GM18909 (cell line): ENCODE measurements around the gene PRR12.
A peak's percentile ranks its signal among the peaks of the same experiment; 100 is the strongest.

Experiments
- ATAC-seq: cut with Tn5 transposase; IDR thresholded peaks from one replicate; pipeline ENCODE4 v1.9.1; 2021; ENCODE audit warnings: mild to moderate bottlenecking; ENCODE audit not compliant: unreplicated experiment, poor library complexity

The PRR12 gene

DNA sequence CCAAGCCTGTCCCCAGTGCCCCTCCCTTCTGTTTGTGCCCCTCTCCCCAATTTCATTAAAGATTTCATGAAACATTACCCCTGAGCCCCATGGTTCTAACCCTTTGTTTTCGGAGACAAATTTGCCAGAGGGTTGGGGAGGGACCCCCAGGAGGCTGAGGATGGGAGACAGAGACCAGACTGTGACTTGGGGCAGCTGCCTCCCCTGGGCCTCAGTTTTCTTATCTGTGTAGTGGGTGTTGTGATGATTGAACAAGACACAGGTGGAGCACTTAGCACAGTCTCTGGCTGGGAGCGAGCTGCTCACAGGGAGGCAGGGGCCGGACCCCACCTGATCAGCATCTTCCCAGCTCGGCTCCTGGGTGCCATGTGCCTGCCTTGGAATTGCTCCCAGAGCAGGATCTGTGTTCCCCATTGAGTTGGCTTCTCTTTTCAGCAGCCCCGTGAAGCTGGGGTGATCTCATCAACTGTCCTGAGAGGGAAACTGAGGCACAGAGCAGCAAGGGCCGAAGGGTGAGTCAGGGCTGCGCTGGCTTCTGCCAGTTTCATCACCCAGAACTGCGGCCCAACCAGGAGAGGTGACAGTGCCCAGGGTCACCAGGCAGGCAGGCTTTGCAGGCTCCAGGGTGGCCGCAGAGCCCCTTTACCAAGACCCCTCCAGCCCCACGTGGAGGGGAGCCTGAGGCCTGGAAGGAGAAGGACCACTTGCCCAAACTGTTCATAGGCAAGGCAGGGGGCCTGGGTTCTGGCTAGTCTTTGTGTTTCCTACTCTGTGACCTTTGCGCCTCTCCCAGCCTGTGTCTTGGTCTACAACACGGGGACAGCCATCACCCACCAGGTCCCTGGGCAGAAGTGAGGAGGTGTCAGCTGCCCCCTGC is 67.8 kb downstream of the PRR12 start:
- no peak for ATAC-seq

DNA sequence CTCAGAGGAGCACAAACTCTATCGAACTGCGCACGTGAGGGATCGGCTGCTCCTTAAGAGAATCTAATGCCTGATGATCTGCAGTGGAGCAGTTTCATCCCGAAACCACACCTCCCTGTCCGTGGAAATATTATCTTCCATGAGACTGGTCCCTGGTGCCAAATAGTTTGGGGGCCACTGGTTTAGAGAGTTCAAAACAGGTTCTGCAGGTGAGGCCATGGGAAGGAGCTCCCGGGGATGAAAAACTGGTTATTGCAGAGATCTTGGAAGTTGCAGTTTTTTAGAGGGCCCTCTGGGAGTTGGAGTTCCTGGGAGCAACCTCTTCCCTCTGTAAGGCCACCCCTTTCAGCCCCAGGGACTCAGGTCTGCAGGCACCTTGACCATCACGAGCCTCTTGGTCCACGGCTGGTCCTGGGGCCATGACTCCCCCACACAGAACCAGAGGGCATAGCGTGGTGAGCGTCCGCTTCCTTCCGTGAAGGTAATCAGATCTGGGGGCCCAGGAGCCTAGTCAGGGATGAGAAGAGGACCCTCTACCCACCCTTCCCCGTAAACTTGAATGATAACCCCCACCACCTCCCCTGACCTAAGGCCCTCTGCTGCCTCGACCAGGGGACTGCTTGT is 69.5 kb downstream of the PRR12 start:
- no peak for ATAC-seq

DNA sequence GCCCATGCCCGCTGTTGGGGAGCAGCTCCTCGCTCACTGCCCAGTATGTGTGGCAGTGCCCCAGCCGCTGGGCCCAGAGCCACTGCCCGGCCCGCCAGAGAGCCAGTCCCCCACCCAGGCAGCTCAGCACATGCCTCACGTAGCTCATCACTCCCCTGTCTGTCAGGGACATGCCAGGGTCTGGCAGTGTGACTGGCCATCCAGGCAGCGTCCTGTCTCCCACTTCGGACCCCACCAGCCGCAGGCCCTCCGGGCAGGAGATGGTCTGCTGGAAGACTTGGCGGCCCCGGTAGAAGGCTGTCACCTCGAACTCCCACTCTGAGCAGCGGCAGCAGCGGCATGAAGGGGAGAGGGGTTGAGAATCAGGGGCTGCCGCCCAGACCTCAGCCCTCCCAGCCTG is 71.0 kb downstream of the PRR12 start:
- no peak for ATAC-seq

DNA sequence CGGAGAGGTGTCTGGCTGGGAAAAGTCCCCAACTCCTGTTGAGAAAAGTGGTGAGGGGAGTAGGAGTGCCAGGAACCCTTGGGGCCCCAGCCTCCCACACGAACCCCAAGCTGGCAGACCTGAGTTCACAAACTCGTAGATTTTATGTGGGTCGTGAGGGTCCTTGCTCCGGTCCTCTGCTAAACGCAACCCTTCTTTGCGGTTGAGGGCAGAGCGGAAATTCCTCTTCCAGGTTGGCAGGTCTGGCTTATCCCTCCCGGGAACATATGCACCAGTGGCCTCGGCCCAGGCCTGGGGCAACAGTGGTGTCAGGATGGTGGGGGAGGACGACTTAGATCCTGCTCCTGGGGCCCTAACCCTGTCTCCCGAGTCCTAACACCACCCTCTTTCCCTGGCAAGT is 72.2 kb downstream of the PRR12 start:
- no peak for ATAC-seq

DNA sequence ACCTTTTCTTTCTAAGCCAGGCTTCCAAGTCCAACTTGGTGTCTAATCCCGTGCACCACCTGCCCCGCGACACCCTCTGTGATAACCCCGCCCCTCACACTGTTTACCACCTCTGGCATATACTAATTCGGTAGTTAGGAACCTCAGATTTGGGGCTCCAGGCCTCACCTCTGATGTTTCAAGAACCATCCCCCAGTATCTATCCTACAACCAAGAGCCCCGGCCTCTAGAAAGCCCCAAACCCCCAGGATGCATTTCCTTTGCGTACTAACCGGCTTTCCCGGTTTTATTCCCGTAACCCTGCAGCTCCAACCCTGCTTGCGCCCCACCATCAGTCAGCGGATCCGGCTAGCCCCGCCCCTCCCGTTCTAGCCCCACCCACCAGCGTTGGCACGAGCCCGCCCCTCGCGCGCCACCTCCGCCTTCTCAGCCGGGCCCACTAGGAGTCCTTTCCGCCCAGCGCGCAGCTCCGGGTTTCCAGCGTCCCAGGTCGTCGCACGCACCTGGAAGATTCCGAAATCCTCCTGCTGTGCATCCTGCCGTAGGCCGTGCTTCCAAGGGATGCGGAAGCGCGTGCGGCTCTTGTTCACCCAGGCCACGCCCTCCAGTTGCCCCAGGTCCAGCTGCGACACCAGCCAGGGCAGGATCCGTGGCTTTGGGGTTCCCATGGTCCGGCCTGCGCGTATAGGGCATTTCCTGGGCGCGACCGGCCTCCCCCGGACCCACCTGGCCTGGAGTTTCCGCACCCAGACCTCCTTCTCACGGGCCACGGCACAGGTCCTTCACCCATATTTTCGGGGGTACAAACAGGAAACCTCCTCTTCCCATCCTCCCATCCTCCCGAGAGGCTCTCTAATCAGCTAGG is 73.4 kb downstream of the PRR12 start:
- ATAC-seq, result no peak

DNA sequence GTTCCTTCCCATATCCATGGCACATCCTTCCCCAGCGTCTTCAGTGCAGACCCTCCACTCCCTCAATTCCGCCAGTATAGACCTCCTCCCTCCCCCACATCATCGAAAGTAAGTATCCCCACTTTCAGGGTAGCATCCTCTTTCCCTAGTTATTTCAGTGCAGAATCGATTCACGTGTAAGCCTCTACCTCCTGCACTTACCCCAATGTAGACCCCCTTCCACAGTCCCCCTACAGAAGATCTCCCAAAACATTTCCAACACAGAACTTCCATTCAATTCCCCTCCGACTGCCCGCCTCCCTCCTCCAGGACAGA is 74.0 kb downstream of the PRR12 start:
- ATAC-seq, result no peak

DNA sequence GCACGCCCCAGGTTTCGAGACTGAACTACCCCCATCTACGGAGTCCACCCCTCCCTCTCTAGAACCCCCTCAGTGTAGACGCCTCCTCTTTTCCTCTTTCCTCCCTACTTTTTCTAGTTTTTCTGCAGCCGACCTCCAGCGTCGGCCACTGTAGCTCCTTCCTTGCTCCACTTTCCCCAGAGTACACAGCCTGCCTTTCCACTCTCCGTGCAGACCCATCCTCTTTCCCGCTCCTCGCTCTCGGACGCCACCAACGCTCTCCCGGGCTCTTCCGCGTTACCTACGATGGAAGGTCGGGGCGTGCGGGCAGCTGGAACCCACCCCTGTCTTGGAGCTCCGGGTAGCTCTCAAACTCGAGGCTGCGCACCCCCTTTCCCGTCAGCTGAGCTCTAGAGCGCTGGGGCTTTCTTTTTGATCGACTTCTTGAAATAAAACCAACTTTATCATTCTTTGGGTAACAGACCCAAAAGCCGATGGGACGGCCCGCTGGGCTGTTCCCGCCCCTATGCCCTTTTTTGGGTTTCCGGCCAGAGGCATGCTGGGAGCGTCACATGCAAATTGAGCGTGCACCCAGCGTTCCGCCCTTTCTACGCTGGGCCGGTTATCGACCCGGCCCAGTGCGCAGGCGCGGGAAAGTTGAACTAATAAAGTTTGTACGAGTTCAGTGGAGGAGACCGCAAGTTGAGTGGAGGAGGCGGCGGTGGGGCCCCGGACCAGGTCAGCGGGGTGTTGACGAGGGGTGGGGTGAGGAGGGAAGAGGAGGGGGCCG is 74.6 kb downstream of the PRR12 start, which contains the start of the genes BCL2L12 and IRF3:
BCL2L12 (plus strand) TSS at position 583 of the 769 bp plus-strand sequence. CDS start 760 bp downstream, outside the sequence.
IRF3 (minus strand) TSS at position 507 of the 769 bp plus-strand sequence. CDS start 1,019 bp downstream, outside the sequence.
- peak; percentile 88 for ATAC-seq

DNA sequence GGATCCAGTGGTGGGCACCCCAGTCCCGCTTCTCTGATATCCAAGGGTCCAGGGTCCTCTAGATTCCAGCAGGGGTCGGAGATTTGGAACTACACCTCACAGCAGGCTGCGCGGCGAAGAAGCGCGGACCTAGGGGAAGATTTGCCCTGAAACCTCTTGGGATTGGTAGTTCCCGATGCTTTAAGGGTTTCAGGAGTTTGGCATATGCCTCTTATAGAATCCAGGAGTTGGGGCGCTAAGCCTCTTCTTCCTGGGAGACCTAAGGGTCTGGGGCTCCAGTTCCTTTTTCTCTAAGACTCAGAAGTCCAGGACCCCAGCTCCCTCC is 75.1 kb downstream of the PRR12 start:
- ATAC-seq, result no peak

DNA sequence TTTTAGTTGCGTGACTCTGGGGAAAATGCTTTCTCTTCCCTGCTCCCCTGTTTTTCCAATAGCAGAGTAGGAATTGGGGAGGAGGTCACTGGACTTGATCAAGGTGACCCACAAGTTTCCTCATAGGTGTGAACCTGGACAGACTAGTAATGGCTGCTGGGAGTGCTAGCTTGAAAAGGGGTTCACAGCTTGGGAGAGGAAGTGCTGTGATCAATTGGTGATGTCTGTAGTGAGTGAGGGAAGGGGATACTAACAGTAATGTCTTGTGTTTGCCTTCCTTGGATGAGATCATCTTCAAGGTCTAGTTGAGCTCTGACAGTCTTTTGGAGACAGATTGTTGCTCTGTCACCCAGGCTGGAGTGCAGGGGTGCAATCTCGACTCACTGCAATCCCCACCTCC is 76.5 kb downstream of the PRR12 start:
- no peak for ATAC-seq

DNA sequence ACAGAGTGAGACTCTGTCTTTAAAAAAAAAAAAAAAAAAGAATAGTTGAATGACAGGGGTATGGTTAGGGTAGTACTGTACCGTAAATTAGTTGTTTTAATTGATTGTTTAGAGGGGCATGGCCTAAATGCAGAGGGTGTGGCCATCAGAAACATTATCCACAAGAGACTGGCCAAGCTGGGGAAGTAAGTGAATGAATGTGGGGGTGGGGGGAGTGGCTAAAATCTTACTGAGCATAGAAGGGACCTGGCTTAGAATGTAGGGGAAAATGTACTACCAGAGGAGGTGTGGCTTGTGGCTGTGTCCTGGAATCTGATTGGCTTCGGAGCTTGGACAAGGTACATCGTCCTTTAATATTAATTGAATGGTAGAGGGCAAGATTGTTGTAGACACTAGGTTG is 78.5 kb downstream of the PRR12 start:
- no peak for ATAC-seq

DNA sequence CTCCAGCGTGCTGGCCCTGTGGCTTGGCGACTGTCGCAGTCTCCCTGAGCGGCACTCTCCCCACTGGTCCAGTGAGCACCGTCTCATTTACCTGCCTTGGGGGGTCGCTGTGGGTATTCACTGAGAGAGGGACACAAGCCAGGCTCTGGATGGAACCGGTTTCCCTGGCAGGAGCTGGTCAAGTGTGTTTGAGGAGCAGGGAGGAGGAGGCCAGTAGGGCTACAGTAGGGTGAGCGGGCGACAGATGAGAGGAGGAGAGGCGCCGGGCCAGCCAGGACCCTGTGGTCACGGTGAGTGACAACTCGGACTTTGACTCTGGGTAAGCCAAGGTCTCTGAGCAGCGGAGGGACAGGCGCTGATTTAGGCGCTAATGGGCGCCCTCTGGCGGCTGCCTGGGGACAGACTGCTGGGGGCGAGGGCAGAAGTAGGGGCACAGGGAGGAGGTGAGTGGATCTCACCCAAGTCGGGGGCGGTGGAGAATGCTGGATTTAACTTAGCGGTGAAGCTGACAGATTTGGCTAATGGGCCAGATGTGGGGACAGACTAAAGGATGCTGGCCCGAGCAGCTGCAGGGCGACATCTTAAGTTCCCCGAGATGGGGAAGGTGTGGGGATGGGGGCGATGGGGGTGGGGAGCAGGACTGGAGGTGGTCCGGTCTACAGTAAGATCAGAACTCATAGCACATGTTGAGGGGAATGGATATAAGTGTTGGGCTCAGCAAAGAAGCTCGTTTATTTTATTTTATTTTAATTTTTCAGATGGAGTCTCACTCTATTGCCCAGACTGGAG is 81.3 kb downstream of the PRR12 start:
- ATAC-seq, result no peak
